Peyer's patch (tissue), 4 donors: Measurements from ENCODE around the gene IL17RD.

Experiments used
- POLR2A ChIP-seq, 2 donors: fragments of 450-650 bp; IDR thresholded peaks; one replicate each; pipeline ENCODE4 v1.5.1; 2017; ENCODE audit warnings: antibody characterized with exemption in 2 of 2, mild to moderate bottlenecking in 2 of 2, moderate library complexity in 2 of 2
- TF ChIP-seq, protein P1 (sequence below), 6 experiments: fragments of 450-650 bp in 4 of 6; fragments of 200-600 bp in 2 of 6; sonication (generic) in 1 of 6; IDR thresholded peaks; one replicate each; pipeline ENCODE4 v1.5.1; 2017 to 2019; ENCODE audit warnings: antibody characterized with exemption in 6 of 6, mild to moderate bottlenecking in 3 of 6, moderate library complexity in 1 of 6

DNA sequence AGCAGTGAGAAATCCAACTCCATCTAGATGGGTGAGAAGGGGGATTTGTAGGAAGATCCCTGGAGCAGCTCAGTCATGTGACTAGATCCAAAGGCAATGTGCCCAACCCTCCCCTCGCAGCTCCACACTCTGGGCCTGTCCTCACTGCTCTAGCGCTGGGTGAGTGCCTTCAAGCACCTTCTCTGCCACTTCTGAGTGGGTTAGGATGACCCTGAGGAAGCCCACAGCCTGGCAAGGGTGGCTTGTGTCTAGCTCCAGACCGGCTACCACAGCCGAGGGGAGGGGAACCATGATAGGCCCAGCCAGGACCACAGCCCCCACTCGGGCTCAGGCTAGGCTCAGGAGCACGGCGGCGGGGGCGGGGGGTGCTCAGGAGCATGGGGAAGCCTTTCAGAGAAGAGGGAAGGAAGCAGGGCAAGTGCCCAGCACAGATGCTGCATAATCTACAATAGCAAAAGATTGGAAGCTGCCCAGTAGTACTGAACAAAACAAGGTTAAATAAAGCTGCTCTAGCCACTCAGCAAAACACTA, 103.0 kb downstream of the IL17RD start:
- TF ChIP-seq, protein P1, sequence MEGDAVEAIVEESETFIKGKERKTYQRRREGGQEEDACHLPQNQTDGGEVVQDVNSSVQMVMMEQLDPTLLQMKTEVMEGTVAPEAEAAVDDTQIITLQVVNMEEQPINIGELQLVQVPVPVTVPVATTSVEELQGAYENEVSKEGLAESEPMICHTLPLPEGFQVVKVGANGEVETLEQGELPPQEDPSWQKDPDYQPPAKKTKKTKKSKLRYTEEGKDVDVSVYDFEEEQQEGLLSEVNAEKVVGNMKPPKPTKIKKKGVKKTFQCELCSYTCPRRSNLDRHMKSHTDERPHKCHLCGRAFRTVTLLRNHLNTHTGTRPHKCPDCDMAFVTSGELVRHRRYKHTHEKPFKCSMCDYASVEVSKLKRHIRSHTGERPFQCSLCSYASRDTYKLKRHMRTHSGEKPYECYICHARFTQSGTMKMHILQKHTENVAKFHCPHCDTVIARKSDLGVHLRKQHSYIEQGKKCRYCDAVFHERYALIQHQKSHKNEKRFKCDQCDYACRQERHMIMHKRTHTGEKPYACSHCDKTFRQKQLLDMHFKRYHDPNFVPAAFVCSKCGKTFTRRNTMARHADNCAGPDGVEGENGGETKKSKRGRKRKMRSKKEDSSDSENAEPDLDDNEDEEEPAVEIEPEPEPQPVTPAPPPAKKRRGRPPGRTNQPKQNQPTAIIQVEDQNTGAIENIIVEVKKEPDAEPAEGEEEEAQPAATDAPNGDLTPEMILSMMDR (IDR thresholded peaks at IDR 0.05), result no peak
- TF ChIP-seq POLR2A (IDR thresholded peaks at IDR 0.05), result no peak
